Liver (tissue), 3 donors: ENCODE data around the gene GANC.

Source experiments
- CTCF ChIP-seq: fragments of 150-350 bp; IDR thresholded peaks from 2 replicates; pipeline ENCODE4 v1.5.1; 2017; ENCODE audit warnings: improper control_type of control experiment, low read depth, low read length; ENCODE audit not compliant: missing input control
- MAX ChIP-seq: IDR thresholded peaks from 2 replicates; pipeline ENCODE4 v1.6.1; 2016; ENCODE audit warnings: antibody characterized with exemption
- RAD21 ChIP-seq, 2 donors: IDR thresholded peaks; 2 replicates each; pipeline ENCODE4 v1.6.1; 2016; ENCODE audit warnings: antibody characterized with exemption in 2 of 2, mild to moderate bottlenecking in 2 of 2
- donor health status: healthy.
- donor health status: healthy.

GRCh38 chr15:42375252-42375651 lies 102.3 kb downstream of the GANC start:
- TF ChIP-seq CTCF, result no peak
- TF ChIP-seq MAX, result no peak
- TF ChIP-seq RAD21 (IDR thresholded peaks at IDR 0.05), result no peak
